Coronary artery (tissue), 2 donors: Measurements from ENCODE around the gene NFYA.
A peak's percentile ranks its signal among the peaks of the same experiment; 100 is the strongest.

Experiments used
- DNase-seq: peaks from one replicate; pipeline ENCODE4 v3.0.0-alpha.2; 2017; ENCODE audit warnings: low spot score
- H3K27ac ChIP-seq, 2 donors: fragments of 200-600 bp; sonication (generic); one replicate each; pipeline ENCODE4 v1.5.1; 2016 to 2019
- H3K4me3 ChIP-seq: fragments of 200-600 bp; sonication (generic); 2 replicates; pipeline ENCODE4 v1.5.1; 2016; ENCODE audit warnings: mild to moderate bottlenecking, moderate library complexity
- TF ChIP-seq, protein P1 (sequence below): fragments of 200-600 bp; sonication (generic); IDR thresholded peaks from one replicate; pipeline ENCODE4 v1.5.1; 2019; ENCODE audit warnings: antibody characterized with exemption

Gene NFYA

DNA sequence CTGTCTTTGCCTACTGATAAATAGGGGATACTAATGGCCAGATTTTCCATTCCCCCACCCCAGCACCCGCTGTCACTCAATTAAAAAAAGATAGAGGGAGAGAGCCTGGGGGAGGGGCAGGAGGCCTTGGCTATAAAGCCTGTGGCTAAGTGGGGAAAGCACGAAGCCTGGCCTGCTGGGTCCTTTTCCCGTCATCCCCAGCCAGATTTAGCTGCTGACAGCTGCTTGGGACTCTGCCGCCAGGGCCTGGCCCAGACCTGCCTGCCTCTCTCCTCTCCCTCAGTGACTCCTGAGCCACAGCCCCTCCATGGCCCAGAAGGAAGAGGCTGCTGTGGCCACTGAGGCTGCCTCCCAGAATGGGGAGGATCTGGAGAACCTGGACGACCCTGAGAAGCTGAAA is 19.7 kb upstream of the NFYA start, which contains the start of gene APOBEC2:
TSS of gene APOBEC2 (plus strand) at position 162 of the 400 bp plus-strand sequence. CDS start at position 308, 146 bp downstream.
- TF ChIP-seq, protein P1, sequence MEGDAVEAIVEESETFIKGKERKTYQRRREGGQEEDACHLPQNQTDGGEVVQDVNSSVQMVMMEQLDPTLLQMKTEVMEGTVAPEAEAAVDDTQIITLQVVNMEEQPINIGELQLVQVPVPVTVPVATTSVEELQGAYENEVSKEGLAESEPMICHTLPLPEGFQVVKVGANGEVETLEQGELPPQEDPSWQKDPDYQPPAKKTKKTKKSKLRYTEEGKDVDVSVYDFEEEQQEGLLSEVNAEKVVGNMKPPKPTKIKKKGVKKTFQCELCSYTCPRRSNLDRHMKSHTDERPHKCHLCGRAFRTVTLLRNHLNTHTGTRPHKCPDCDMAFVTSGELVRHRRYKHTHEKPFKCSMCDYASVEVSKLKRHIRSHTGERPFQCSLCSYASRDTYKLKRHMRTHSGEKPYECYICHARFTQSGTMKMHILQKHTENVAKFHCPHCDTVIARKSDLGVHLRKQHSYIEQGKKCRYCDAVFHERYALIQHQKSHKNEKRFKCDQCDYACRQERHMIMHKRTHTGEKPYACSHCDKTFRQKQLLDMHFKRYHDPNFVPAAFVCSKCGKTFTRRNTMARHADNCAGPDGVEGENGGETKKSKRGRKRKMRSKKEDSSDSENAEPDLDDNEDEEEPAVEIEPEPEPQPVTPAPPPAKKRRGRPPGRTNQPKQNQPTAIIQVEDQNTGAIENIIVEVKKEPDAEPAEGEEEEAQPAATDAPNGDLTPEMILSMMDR: no peak
- no peak for DNase-seq
- Histone ChIP-seq H3K27ac (peak within 1 kb of the TSS in 1 of 2 donors; percentile 13), H3K4me3 (no peak within 1 kb of the TSS)

- TF ChIP-seq, protein P1: no peak
- Histone ChIP-seq H3K27ac (no peak overlapping the region), H3K4me3 (no peak overlapping the region)
- no peak for DNase-seq
Observed at GRCh38 chr6:41054511-41054910, 18.3 kb upstream of the NFYA start.

DNA sequence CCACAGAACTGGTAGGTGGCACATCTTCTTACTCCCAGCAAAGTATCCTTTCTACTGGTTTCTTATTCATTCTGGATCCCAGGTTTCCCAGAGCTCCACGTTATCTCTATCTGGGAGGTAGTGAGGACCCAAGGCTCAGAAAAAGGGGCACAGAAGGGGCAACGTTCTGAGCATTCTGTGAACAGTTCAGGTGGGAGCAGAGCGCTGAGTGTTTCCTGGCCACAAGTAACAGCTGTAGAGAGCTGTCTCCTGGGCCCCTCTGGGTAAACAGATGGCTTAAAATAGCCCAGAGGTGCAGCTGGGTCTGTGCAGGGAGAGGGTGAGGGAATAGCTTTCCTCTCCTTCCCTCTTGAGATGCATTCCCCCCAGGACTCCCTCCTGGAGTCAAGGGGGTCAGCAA is 17.6 kb upstream of the NFYA start:
- no peak for DNase-seq
- Histone ChIP-seq H3K27ac (no peak overlapping the region), H3K4me3 (no peak overlapping the region)
- TF ChIP-seq, protein P1: no peak

GRCh38 chr6:41056768-41057490 is 15.8 kb upstream of the NFYA start:
- no peak for DNase-seq
- TF ChIP-seq, protein P1: no peak
- no peak overlapping the region for H3K27ac ChIP-seq
- H3K4me3 ChIP-seq: no peak overlapping the region

DNA sequence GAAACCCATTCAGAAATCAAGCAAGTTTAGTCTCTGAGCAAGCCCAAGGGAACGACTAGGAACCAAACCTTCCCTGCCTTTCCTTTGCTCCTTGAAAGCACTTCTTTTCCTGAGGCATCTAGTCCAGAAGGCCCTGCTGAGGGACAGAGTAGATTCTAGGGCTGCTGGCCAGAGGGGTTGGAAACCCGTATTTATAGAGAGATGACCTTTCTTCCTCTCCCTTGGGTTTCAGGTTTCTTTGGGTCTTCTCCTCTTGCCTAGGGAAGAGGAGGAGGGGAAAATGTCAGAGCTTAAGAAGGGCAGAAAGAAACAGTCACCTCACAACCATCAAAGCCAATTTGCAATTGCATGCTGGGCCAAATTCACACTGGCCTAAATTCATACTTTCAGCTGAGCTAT is 14.0 kb upstream of the NFYA start:
- no peak overlapping the region for H3K27ac ChIP-seq
- TF ChIP-seq, protein P1: no peak
- no peak overlapping the region for H3K4me3 ChIP-seq
- DNase-seq: no peak

DNA sequence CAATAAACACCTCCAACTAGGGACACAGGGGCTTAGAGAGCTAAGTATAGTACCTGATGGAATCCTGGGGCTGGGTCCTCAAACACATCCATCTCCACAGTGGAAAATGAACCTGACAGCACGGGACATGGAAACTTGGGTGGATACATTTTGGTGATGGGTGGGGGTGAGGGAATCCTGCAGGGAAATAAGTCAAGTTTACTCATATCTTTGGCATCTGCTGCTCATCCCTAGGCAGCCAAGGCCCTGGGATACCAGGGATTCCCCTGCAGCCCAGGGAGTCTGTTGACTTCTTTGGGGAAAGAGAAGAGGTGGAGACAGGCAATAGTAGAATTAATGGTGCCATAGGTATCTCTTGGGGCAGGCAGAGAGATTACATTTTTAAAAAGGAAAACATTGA is 13.2 kb upstream of the NFYA start:
- no peak overlapping the region for H3K4me3 ChIP-seq
- DNase-seq: no peak
- TF ChIP-seq, protein P1: no peak
- H3K27ac ChIP-seq: no peak overlapping the region

DNA sequence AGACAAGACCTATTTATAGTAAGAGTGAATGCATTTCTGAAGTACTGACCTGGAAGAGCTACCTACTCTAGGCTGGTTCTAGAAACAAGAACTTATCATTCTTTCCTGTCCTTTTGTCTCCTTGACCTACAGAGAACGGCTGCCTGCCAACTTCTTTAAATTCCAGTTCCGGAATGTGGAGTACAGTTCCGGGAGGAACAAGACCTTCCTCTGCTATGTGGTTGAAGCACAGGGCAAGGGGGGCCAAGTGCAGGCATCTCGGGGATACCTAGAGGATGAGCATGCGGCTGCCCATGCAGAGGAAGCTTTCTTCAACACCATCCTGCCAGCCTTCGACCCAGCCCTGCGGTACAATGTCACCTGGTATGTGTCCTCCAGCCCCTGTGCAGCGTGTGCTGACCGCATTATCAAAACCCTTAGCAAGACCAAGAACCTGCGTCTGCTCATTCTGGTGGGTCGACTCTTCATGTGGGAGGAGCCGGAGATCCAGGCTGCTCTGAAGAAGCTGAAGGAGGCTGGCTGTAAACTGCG is 11.5 kb upstream of the NFYA start:
- no peak overlapping the region for H3K4me3 ChIP-seq
- DNase-seq: no peak
- TF ChIP-seq, protein P1: no peak
- no peak overlapping the region for H3K27ac ChIP-seq
